NCI-H345 treated with DMSO at 0.1 percent for 48 hours (cell line): ENCODE results near the gene CSF1R.
"Not testable (repeated sequence)": the region's sequence is repeated elsewhere in the genome, so short reads cannot be mapped to it uniquely, and the experiment has no call there.

Source experiments
- DNase-seq: peaks from one replicate; lab custom pipeline; 2025; ENCODE audit not compliant: unreplicated experiment; lab: John Stamatoyannopoulos, UW

The CSF1R gene

DNA sequence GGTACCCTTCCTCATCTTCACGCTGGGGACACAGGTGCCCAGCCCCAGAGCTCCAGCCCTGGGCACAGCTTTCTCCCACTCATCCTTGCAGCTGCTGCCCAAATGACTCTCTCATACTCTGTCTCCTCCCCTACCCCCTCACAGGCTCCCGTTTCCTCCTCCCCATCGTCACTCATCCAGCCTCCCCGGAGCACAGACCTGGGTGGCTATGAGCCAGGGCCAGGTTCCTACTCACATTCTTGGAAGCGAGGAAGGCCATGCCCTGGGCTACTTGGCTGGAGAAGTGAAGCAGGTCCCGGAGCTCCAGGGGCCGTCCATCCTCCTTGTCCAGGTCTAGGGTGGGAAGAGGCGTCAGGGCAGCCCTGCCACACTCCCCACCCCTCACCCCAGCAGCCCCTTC lies 29.3 kb downstream of the CSF1R start:
- DNase-seq, result no peak

DNA sequence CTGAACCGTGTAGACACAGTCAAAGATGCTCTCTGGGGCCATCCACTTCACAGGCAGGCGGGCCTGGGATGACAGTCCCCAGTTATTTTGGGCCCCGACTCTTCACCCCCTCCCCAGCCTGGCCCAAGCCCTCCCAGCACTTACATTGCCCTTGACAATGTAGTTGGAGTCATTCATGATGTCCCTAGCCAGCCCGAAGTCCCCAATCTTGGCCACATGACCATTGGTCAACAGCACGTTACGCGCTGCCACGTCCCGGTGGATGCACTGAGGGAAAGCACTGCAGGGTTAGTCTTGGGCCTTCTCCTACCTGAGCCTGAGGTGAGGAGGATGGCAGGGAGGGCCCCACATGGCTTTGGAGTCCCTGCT lies 30.3 kb downstream of the CSF1R start:
- no peak for DNase-seq

DNA sequence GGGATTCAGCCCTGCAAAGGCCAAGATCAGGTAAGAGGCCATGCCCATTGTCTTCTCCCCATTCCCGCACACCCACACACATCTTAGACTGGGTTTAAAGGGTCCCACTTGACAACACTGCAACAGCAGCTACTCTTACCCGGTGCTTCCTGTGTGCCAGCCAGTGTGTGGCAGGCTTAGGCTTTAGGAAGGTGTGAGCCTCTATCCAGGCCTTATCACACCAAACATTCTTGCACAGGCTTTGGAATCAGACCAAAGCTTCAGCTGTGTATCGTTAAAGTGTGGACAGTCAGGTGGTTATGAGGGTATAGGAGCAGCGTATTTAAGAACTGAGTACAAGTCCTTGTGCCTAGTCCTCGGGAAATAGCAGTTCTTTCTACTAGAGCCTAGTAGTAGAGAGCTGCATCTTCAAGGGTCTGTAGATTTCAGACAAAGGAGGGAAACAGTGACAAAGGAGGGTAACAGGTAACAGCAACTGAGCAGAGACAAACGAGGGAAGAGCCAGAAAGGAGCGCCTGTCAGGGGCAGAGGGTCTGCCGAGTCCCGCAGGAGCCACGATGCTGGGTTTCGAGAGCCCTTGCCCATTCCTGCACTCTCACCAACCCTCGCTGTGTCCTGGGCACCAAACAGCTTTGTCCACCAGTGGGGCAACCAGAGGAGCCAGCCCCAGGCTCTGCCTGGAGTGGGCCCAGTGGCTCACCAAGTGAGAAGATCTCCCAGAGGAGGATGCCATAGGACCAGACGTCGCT lies 30.9 kb downstream of the CSF1R start:
- DNase-seq, result no peak

DNA sequence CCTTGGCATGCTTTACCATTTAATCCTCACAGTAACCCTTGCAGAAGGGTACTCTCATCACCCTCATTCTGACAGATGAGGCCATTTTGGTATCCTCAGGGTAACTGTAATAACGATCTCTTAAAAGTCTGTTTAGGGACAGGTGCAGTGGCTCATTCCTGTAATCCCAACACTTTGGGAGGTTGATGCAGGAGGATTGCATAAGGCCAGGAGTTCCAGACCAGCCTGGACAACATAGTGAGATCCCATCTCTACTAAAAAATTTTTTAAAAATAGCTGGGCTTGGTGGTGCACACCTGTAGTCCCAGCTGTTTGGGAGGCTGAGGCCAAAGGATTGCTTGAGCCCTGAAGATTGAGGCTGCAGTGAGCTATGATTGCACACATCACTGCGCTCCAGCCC lies 31.8 kb downstream of the CSF1R start:
- DNase-seq, result no peak

DNA sequence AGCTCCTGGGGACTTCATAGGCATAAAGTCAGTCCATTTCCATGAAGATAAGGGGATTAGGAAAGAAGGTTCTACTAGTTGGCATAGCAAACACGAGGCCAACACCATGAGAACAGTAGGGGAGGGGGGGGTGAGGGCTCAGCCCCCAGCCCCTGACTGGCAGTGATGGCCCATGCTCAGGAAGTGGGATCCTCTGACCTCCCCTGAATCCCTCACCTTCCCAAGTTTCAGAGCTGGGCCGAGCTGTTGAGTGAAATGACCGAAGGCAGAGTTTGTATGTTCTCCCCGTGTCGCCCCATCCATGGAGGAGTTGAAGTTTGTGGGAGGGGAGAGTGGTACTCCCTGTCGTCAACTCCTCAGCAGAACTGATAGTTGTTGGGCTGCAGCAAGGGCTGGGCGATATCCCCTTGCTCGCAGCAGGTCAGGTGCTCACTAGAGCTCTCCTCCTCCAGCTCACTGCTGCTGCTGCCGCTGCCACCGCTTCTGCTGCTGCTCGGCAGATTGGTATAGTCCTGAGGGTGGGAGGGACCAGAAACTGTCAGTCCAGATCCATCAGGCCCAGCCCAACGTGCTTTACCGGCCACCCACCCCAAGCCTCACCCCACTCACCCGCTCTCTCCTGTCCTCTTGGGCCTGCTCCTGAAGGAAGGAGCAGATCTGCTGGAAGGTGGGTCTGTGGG lies 32.5 kb downstream of the CSF1R start:
- DNase-seq, result no peak

DNA sequence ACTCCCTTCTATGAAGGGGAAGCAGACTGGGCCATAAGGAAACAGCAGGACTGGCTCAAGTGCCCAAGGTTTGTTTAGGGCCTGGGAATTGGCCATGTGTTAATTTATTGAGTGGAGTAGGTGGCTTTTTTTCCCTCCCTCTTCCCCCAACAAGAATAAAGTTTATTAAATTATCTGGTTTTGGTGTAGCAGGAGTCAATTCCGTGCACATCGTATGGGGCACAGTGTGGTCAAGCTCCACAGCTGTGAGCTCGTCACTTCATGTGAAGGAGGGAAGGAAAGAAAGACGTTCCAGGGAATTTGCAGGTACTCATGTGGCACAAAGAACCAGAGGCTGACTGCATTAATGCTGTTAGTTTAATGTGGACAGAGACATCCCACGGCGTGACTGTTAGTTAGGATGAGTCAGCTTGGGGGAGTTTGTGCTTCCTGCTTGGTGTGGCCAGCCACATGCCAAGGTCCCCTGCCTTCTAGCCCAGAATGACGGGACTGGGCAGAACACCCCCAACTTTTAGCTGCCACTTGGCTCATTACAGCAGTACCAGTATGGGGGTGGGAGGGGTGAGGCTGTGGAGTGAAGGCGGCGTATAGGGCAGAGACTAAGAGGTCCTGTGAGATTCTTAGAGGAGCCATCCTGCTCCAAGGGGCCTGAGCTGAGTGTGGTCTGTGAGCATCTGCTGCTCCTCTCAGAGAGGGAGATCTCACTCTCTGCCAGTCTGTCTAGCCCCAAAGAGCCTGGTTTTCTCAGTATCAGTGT lies 33.2 kb downstream of the CSF1R start:
- no peak for DNase-seq

DNA sequence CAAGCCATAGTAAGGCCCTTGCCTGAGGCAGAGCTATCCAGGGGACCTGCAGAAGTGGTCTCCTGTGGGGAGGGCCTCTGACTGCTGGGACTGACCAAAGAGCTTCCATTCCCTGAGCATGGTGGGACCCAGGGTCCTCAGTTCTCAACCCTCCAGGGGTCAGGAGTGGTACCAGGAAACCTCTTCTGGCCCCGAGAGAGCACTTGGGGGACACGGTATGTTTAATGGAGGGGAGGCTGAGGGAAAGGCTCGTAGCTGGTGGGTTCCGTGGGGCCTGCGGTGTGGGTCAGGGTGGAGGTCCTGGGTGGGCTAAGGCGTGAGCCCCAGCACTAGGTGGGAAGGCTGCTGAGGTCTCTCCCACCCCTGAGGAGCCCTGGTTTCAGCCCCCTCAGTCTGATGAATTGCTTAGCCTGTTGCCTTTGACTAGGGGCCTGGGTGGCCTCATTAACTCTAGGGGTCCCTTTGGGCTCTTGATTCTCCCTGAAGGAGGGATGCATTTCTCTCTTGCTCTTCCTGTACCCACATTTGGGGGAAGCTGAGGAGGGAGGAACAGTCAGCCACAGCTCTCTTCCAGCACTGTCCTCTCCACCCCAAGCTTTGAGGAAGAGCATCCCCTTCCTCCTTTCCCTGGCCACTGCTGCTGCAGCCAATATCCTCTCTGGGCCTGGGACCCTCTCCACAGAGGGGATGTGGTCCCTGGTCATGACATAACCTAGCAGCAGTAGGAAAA lies 34.0 kb downstream of the CSF1R start:
- DNase-seq, result no peak

DNA sequence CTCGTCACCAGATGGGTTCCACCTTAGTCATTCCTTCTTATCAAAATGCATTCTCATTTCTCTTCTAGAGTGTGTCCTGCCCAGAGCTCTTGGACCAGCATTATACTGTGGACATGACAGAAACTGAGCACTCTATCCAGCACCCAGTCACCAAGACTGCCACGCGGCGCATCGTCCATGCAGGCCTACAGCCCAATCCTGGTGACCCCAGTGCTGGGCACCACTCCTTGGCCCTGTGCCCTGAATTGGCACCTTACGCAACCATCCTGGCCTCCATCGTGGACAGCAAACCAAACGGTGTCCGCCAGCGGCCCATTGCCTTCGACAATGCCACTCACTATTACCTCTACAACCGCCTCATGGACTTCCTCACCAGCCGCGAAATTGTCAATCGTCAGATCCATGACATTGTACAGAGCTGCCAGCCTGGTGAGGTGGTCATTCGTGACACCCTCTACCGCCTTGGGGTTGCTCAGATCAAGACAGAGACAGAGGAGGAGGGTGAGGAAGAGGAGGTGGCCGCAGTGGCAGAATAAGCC lies 34.6 kb downstream of the CSF1R start:
- DNase-seq, result no peak

DNA sequence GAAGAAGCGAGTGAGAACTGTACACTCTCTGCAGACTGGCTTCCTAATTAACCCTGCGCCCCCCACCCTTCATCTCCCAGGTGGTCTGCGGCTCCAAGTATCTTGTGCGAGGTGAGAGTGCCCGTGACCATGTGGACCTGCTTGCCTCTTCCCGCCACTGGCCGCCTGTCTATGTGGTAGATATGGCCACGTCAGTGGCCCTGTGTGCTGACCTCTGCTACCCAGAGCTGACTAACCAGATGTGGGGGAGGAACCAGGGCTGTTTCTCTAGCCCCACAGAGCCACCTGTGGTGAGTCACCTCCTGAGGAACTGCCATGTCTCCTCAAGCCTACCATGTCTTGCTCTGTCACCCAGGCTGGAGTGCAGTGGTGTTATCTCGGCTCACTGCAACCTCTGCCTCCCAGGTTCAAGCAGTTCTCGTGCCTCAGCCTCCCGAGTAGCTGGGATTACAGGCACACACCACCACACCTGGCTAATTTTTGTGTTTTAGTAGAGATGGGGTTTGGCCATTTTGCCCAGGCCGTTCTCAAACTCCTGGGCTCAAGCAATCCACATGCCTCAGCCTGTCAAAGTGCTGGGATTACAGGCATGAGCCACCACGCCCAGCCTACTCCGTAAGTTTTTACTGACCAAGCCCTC lies 36.1 kb downstream of the CSF1R start:
- DNase-seq, result not testable (repeated sequence)

DNA sequence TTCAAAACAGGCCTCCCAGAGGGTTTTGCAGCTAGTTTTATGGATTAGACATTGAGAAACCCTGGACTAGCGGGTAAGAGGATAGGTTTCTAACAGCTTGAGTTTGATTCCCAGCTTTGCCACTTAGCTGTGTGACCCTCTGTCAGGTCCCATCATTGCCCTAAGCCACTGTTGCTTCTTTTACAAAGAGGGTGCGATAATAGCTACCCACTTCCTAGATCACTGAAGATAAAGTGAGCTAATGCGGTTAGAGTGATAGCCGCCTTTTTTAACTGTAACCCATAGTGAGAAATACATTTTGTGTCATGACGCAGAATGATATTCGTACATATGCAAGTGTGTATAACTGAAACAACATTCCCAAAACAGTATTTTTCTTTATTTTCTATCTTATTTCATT lies 40.3 kb downstream of the CSF1R start:
- DNase-seq, result no peak

DNA sequence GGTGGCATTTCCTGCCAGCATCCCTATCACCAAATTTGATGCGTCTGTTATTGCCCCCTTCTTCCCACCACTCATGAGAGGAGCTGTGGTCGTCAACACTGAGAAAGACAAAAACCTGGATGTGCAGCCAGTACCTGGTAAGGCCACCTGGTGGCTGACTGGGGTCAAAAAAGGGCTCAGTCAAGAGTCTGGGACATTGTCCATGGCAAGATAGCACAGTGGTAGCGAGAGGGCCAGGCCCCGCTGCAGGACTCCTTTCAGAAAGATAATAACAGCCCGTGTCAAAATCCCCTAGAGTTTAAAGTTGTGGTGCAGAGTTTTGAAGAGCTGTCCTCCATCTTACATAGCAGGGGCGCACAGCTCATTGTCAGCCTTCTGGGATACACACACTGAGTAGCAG lies 40.8 kb downstream of the CSF1R start:
- DNase-seq, result no peak

DNA sequence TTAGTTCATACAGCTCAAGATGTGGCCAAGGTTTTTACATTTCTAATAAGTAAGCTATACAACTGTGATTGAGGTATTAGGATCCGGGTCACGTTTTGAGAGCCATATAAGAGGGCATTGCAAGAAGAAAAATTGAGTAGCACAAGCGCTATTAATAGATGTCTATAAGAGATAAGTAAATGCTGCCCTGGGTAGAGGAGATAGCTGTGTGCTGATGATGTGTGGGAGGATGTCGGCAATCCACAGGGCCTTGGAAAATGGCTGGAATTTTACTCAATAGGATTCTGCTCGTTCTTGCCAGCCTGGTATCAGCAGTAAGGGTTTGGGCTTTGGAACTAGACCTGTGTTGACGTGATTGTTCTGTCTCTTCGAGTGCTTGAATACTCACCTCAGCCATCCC lies 41.6 kb downstream of the CSF1R start:
- no peak for DNase-seq

DNA sequence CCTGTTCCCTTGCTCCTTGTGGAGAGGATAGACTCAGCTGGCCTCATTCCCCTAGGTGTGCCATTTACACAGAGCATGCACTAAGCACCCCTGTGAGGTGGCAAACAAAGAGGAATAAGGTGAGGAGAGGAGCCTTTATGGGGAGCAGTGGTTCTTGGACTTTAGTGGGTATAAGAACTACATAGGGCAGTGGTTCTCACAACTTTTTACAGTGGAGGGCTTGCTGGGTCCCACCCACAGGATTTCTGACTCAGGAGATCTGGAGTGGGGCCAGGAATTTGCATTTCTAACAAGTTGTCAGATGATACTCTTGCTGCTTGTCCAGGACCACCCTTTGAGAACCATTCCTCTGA lies 42.0 kb downstream of the CSF1R start:
- no peak for DNase-seq

DNA sequence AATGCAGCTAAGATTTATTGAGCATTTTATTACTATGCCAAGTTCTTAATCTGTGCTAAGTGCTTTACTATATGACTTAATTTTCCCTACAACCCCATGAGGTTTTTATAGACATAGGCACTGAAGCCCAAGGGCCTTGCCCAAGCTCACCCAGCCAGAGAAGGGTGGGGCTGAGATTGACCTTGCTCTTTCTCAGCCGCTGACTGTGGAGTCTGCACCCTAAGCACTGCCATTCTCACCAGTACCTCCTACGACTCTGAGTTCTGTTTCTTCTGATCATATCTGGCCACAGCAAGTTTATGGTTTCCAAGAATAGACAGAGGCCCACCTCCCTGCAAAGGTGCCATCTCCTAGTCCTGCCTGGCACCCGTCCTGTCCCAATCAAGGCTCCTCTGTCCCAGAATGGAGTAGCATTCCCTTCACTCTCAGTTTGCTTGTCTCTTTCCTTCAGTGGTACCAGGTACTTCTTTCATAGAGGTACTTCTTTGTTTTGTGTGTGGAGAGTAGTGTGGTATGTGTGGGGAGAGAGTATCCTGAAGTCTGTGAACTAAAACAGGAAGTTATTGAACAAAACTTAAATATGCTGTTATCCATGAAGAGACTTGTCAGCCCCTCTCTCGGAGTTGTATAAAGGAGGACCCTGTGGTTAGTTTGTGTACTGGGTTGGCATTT lies 42.6 kb downstream of the CSF1R start:
- DNase-seq, result no peak

DNA sequence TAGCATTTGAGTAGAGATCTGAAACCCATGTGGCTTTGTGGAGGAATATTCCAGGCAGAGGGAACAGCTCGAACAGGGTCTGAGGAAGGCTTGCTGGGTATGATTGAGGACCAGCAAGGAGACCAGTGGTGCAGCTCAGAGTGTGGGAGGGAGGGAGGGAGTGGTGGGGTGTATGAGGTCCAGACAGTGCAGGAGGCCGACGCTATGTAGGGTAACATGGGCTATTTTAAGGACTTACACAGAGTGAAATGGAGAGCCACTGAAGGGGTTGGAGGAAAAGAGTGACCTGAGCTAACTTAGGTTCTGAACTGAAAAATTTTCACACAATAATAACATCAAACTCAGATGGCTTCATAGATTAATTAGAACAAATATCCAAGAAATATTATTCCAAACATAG lies 43.9 kb downstream of the CSF1R start:
- DNase-seq, result no peak

DNA sequence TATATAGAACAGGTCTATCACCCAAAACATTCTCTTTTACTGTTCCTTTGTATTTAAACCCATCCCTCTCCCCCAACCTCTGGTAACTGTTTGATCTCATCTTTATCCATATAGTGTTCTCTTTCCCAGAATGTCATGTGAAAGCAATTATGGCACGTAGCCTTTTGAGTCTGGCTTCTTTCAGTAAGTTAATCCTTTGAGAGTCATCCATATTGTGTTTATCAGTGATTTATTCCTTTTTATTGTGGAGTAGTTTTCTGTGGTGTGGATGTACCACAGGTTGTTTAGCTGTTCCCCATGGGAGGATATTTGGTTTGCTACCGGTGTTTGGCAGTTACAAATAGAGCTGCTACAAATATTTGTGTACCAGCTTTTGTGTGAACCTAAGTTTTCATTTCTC lies 47.8 kb downstream of the CSF1R start:
- no peak for DNase-seq

DNA sequence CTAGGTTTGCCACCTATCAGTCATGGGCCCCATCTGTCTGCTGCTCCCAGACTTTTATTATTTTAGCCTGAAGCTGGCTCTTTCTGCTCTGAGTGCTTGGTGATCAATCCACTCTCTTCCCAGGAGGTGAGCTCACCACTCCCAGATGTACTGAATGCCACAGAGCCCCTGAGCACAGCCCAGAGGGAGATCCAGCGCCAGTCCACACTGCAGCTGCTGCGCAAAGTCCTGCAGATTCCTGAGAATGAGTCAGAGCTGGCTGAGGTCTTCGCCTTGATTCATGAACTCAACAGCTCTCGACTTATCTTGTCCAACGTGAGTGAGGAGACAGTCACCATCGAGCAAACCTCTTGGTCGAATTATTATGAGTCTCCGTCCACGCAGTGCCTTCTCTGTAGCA lies 49.8 kb downstream of the CSF1R start:
- DNase-seq, result no peak

DNA sequence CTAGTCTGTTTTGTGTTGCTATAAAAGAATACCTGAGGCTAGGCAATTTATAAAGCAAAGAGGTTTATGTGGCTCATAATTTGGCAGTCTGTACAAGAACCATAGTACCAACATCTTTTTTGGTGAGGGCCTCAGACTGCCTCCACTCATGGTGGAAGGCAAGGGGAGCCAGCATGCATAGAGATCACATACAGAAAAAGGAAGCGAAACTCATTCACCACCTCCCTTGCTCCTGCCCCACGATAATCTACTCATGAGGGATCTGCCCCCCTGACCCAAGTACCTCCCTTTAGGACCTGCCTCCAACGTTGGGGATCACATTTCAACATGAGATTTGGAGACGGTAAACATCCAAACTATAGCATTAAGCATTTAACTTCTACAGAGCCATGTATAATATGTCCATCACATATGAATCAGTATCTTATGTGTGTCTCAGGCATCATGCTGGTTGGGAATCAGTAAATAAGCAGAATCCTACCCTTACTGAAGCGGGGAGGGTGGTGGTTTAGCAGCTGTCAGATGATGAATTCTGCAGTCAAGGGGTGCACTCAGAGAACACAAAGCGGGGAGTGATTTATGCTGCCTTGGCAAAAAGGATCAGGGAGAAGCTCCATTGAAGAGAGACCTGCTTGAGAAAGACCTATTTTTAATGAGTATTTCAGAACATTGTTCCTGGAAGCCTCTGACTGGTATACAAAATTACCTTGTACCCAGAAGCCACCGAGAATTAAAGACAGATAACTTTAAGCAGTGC lies 51.0 kb downstream of the CSF1R start:
- no peak for DNase-seq

DNA sequence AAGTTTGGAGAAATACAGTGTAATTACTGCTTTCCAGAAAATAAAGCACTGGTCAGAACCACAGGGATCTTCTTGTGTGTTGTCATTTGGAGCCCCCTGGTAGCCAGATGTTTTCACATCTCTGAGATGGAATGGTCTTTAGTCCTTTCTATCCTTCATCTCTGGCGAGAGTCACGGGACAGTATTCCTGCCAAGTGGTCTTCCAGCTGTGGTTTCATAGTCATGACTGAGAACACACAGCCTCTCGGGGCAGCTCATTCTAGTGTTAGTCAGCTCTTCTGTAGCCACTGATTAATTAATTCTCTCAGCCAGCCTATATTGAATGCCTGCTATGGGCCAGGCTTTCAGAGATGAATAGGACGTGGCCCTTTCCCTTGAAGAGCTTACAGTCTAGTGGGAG lies 51.7 kb downstream of the CSF1R start:
- no peak for DNase-seq

DNA sequence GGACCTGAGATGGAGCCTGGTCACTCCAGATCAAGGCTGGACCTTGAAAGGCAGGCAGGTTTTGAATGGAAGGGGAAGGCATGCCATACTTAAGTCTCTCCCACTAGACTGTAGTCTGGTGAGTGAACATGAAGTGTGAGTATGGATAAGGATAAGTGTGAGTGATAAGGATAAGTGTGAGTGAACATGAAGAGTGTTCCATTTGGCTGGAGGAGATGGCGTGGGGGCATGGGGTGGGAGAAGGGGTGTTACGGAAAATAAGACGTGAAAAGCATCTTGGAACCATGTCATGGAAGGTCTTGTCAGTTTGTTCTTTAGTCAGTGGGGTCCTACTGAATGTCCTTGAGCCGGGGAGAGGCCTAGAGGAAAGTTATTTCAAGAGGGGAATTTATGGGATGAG lies 53.0 kb downstream of the CSF1R start:
- DNase-seq, result no peak
